CD4-positive, alpha-beta memory T cell (primary cell): ENCODE data around the gene SPSB2. TPM values are rescaled to one million over a fixed set of nuclear protein-coding genes. Genes with fewer than 3 reads are reported as not detected.

ENCODE experiments used
- CTCF ChIA-PET: fragments of 350-600 bp; sonication (Branson Sonifier 250); formaldehyde crosslinking; loops from one replicate; lab custom pipeline; 2021; ENCODE audit warnings: inconsistent platforms; ENCODE audit not compliant: partially characterized antibody; lab: Charles Lee
- POLR2A ChIA-PET: fragments of 350-600 bp; sonication (Branson Sonifier 250); formaldehyde crosslinking; loops from one replicate; lab custom pipeline; 2021; ENCODE audit not compliant: partially characterized antibody; lab: Charles Lee
- DNase-seq, 5 donors: peaks; one replicate each; pipeline versions ENCODE4 v3.0.0 to v3.0.0-alpha.2; 2020 to 2022; ENCODE audit warnings: mixed read lengths in 1 of 5
- H3K27ac ChIP-seq: one replicate; pipeline ENCODE4 v1.7.0; 2013; ENCODE audit warnings: low read depth, low read length
- H3K27me3 ChIP-seq: 2 replicates; pipeline ENCODE4 v1.7.0; 2013; ENCODE audit warnings: mild to moderate bottlenecking, low read length, moderate library complexity; ENCODE audit not compliant: insufficient read depth
- H3K36me3 ChIP-seq: 2 replicates; pipeline ENCODE4 v1.7.0; 2013; ENCODE audit warnings: mild to moderate bottlenecking, low read length, moderate library complexity; ENCODE audit not compliant: insufficient read depth
- H3K4me1 ChIP-seq: 2 replicates; pipeline ENCODE4 v1.7.0; 2013; ENCODE audit warnings: mild to moderate bottlenecking, low read length, moderate library complexity; ENCODE audit not compliant: insufficient read depth
- H3K4me3 ChIP-seq, 2 donors: one replicate each; pipeline ENCODE4 v1.7.0; 2013; ENCODE audit warnings: low read length in 2 of 2, mild to moderate bottlenecking in 1 of 2
- H3K9me3 ChIP-seq, 2 donors: one replicate each; pipeline ENCODE4 v1.7.0; 2013; ENCODE audit warnings: low read length in 2 of 2, control low read depth in 1 of 2; ENCODE audit not compliant: control insufficient read depth in 1 of 2
- H3K27ac Mint-ChIP-seq, 7 donors: one replicate each; pipeline ENCODE4 v1.8.0; 2020 to 2021; ENCODE audit warnings: mixed read lengths in 7 of 7, mild to moderate bottlenecking in 6 of 7, inconsistent platforms in 3 of 7, moderate library complexity in 3 of 7
- H3K27me3 Mint-ChIP-seq, 2 donors: one replicate each; pipeline ENCODE4 v1.8.0; 2020 to 2021; ENCODE audit warnings: mixed read lengths in 2 of 2
- H3K36me3 Mint-ChIP-seq, 2 donors: one replicate each; pipeline ENCODE4 v1.8.0; 2020 to 2021; ENCODE audit warnings: mixed read lengths in 2 of 2, inconsistent platforms in 1 of 2, mild to moderate bottlenecking in 1 of 2
- H3K4me1 Mint-ChIP-seq, 4 donors: one replicate each; pipeline ENCODE4 v1.8.0; 2020 to 2021; ENCODE audit warnings: mixed read lengths in 4 of 4, mild to moderate bottlenecking in 1 of 4
- H3K4me3 Mint-ChIP-seq, 8 donors: one replicate each; pipeline ENCODE4 v1.8.0; 2020 to 2021; ENCODE audit warnings: mixed read lengths in 8 of 8, mild to moderate bottlenecking in 7 of 8, moderate library complexity in 6 of 8, inconsistent platforms in 3 of 8
- H3K9me3 Mint-ChIP-seq, 8 donors: one replicate each; pipeline ENCODE4 v1.8.0; 2020 to 2021; ENCODE audit warnings: mixed read lengths in 8 of 8, mild to moderate bottlenecking in 5 of 8, inconsistent platforms in 3 of 8, moderate library complexity in 1 of 8
- intact Hi-C: fragments of 100-400 bp; cut with micrococcal nuclease; formaldehyde crosslinking; loops from one replicate; pipeline ENCODE4 v1.15.1; 2023
- polyA plus RNA-seq, 2 donors: library from polyadenylated mRNA; unstranded; fragments of 300-500 nt; fragmentation: Illumina TruSeq; gene quantifications; one replicate each; pipeline ENCODE4 v1.2.3, GENCODE V29; 2021
- total RNA-seq, 2 experiments: library from RNA; stranded (reverse); gene quantifications; one replicate each; pipeline ENCODE4 v1.2.3, GENCODE V29; 2021

SPSB2 gene
- total and polyA plus RNA-seq, 4 experiments from 2014 or later, result 16.6 to 25.5 (median 20.8) TPM

DNA sequence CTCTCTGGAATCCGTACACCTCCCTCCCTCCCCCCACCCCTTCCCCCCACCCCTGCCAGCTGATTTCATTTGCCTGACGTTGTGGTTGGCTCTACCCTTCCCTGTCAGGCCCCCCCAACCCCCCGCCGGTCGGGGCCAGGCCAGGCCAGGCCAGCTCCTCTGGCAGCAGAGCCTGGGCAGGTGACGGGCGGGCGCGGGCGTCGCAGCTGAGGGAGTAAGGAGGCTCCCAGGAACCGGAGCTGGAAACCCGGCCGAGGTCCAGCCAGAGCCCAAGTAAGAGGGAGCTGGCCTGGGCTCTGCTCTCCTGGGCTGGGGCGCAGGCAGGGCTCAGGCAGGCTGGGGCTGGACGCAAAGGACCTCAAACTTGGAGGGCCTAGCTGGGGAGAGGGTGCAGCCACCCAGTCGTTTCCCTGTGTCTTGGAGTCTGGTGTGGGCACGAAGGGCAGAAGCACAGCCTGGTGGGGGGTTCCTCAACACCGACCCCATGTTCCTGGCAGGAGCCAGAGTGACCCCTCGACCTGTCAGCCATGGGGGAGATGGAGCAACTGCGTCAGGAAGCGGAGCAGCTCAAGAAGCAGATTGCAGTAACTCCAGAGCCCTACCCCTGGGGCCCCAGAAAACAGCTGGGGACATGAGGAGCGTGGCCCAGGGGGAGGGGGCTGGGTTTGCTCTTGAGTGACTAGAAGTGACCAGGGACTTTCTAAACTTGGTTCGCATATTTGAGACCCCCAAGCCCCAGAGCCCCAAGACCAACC lies 32.2 kb downstream of the SPSB2 start, which contains the start of gene GNB3:
TSS of gene GNB3 (plus strand) at position 165 of the 755 bp plus-strand sequence. CDS start at position 528, 363 bp downstream.
- POLR2A ChIA-PET, result interaction anchor here (1.5 to 2.4 kb wide), 2 partner anchors 10 to 12 kb away, joined by 4 to 10 read pairs; partner anchors contain the start of genes CDCA3 and P3H3
- no peaks in the 10 kb centered on the region for H3K36me3 Mint-ChIP-seq
- CTCF ChIA-PET, result interaction anchor here (2.9 to 4.4 kb wide), 2 partner anchors 16 to 88 kb away, joined by 11 to 12 read pairs; partner anchors contain the start of gene MLF2
- no peaks in the 10 kb centered on the region for H3K9me3 ChIP-seq
- no peak within 1 kb of the TSS for H3K27ac ChIP-seq
- intact Hi-C loops, result no loop called here
- H3K4me1 ChIP-seq, result peaks cover 3% of the 10 kb centered on the region
- H3K9me3 Mint-ChIP-seq, result no peaks in the 10 kb centered on the region
- H3K4me3 Mint-ChIP-seq, result no peak within 1 kb of the TSS
- H3K27me3 Mint-ChIP-seq, result no peaks in the 10 kb centered on the region
- H3K4me3 ChIP-seq, result no peak within 1 kb of the TSS
- no peak within 1 kb of the TSS for H3K27ac Mint-ChIP-seq
- H3K36me3 ChIP-seq, result no peaks in the 10 kb centered on the region
- H3K27me3 ChIP-seq, result no peaks in the 10 kb centered on the region
- H3K4me1 Mint-ChIP-seq, result no peaks in the 10 kb centered on the region
- peak in 1 of 5 donors; percentile 10 for DNase-seq

DNA sequence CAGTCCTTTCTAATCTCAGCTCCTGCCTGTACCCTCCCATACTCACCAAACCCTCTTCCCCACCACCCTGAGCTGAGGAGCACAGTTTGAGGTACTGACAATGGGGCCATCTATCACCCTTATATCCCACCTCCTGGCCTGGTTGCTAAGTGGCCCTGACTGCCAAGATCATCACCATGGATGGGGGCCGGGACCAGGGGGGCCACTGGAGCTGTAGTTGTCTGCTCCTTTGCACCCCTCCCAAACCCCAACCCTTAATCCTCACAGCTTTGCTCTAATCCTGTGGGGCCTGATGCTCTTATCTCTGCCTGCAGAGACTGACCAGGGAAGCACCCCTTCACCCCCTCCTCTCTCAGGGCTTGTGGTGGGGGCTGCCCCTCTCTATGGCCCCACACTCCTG lies 32.8 kb downstream of the SPSB2 start:
- H3K9me3 Mint-ChIP-seq, result no peaks in the 10 kb centered on the region

DNA sequence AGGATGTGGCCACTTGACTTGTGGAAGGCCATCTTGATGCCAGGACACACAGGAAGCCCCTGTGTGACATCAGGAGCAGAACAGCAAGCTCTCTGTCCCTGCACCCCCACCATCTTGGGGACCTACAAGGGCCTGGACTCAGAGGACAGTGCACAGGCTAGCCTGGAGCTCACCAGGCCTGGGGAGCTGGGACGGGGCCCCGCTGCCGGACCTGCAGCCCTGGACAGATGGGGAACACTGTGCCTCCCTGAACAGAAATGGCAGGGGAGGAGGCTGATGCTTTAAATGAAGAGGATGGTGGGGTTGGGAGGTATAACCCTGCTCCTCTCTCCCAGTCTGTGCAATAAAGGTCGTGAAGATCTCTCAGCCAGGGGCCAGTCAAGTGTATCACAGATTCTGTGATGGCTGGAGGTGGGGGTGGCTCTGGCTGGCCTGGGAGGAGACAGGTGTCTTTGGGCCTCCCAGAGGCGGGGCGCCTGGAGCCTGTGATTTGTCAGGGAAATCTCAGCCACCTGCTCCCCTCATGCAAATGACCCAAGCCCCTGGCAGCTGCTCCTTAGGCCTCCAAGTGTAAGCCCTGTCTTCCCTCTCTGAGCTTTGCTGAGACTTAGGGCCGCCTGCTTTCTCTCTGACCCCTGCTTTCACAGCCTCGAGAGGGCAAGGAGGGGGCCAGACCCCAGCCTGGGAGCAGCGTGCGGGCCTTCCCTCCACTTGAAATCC lies 33.5 kb downstream of the SPSB2 start:
- no peaks in the 10 kb centered on the region for H3K36me3 Mint-ChIP-seq
- intact Hi-C loops, result no loop called here
- CTCF ChIA-PET, result interaction anchor here (0.8 to 4.4 kb wide), 7 partner anchors 10 to 243 kb away, joined by 3 to 12 read pairs (median 6); partner anchors contain the start of genes CDCA3 and MLF2
- no peaks in the 10 kb centered on the region for H3K27me3 Mint-ChIP-seq
- Histone ChIP-seq H3K9me3 (no peaks in the 10 kb centered on the region), H3K4me1 (peaks cover 7% of the 10 kb centered on the region), H3K36me3 (no peaks in the 10 kb centered on the region), H3K27ac (no peak overlapping the region), H3K27me3 (no peaks in the 10 kb centered on the region), H3K4me3 (no peak overlapping the region)
- no peaks in the 10 kb centered on the region for H3K9me3 Mint-ChIP-seq
- DNase-seq, result peak in 1 of 5 donors; percentile 9
- POLR2A ChIA-PET, result interaction anchor here (0.6 to 2.4 kb wide), 3 partner anchors 11 to 28 kb away, joined by 3 to 10 read pairs (median 3); partner anchors contain the start of genes P3H3 and TPI1
- peaks cover 0 to 5% (median 2%) of the 10 kb centered on the region in 4 donors for H3K4me1 Mint-ChIP-seq
- H3K4me3 Mint-ChIP-seq, result no peak overlapping the region
- no peak overlapping the region for H3K27ac Mint-ChIP-seq

More for the DNA sequence above, 32.8 kb downstream of the SPSB2 start:
- H3K27ac ChIP-seq, result no peak overlapping the region
- no peaks in the 10 kb centered on the region for H3K27me3 ChIP-seq
- ChIA-PET CTCF (interaction anchor here (1.5 to 4.4 kb wide), 3 partner anchors 15 to 88 kb away, joined by 3 to 12 read pairs (median 11); partner anchors contain the start of gene MLF2), POLR2A (interaction anchor here (1.4 to 2.4 kb wide), 2 partner anchors 11 to 27 kb away, joined by 3 to 10 read pairs; partner anchors contain the start of genes P3H3 and TPI1)
- peak in 1 of 5 donors; percentile 9 for DNase-seq
- no peak overlapping the region for H3K4me3 Mint-ChIP-seq
- H3K4me1 ChIP-seq, result peaks cover 7% of the 10 kb centered on the region
- peaks cover 0 to 4% (median 2%) of the 10 kb centered on the region in 4 donors for H3K4me1 Mint-ChIP-seq
- no peaks in the 10 kb centered on the region for H3K36me3 ChIP-seq
- intact Hi-C loops, result no loop called here
- no peaks in the 10 kb centered on the region for H3K36me3 Mint-ChIP-seq
- H3K4me3 ChIP-seq, result no peak overlapping the region
- H3K9me3 ChIP-seq, result no peaks in the 10 kb centered on the region
- H3K27me3 Mint-ChIP-seq, result no peaks in the 10 kb centered on the region
- no peak overlapping the region for H3K27ac Mint-ChIP-seq

DNA sequence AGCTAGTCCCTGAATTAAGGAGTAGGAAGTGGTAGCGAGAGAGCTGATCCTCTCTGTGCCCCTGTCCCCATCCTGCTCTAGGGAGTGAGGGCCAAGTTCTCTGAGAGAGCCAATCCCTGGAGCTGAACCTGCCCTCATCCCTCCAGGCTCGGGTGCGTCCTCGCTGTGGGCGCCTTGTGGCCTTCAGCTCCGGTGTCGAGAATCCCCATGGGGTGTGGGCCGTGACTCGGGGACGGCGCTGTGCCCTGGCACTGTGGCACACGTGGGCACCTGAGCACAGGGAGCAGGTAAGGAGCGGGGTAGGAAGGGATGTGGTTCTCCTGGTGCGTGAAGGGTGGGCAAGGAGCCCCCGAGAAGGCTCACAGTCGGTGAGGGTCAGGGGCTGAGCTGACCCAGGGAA lies 34.2 kb downstream of the SPSB2 start:
- Mint-ChIP-seq H3K27me3 (peaks cover 0 to 1% of the 10 kb centered on the region in 2 donors), H3K36me3 (no peaks in the 10 kb centered on the region), H3K9me3 (no peaks in the 10 kb centered on the region), H3K4me3 (no peak overlapping the region), H3K27ac (no peak overlapping the region), H3K4me1 (peaks cover 0 to 5% (median 2%) of the 10 kb centered on the region in 4 donors)
- peaks cover 7% of the 10 kb centered on the region for H3K4me1 ChIP-seq
- no peaks in the 10 kb centered on the region for H3K9me3 ChIP-seq
- H3K4me3 ChIP-seq, result no peak overlapping the region
- CTCF ChIA-PET, result interaction anchor here (0.8 to 2.9 kb wide), 6 partner anchors 9 to 243 kb away, joined by 3 to 11 read pairs (median 4); partner anchors contain the start of genes CDCA3 and MLF2
- H3K27ac ChIP-seq, result no peak overlapping the region
- DNase-seq, result peak in 1 of 5 donors; percentile 31
- no peaks in the 10 kb centered on the region for H3K36me3 ChIP-seq
- POLR2A ChIA-PET, result interaction anchor here (1.4 to 2.4 kb wide), 2 partner anchors 10 to 28 kb away, joined by 3 to 10 read pairs; partner anchors contain the start of genes P3H3 and TPI1
- intact Hi-C loops, result no loop called here
- no peaks in the 10 kb centered on the region for H3K27me3 ChIP-seq

DNA sequence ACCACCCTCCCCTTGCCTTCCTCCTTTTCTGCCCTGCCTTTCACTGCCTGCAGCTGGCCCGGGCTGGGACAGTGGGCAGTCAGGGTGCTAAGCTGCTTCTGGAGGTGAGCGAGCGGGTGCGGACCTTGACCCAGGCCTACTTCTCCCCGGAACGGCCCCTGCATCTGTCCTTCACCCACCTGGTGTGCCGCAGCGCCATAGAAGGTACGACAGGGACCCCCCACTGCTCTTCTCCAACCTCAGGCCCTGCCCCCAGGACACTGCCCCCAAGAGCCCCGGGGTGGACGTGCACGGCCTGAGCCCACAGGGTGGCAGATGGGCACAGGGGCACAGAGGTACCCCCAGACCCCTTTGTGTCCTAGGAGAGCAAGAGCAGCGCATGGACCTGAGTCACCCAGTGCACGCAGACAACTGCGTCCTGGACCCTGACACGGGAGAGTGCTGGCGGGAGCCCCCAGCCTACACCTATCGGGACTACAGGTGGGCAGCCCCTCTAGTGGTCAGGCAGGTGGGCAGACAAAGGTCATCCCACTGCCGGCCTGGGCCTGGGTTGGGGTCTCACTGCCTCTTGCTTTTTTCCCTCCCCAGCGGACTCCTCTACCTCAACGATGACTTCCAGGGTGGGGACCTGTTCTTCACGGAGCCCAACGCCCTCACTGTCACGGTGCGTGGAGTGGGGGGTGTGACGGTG lies 35.6 kb downstream of the SPSB2 start:
- CTCF ChIA-PET, result interaction anchor here (0.9 to 18.9 kb wide), 6 partner anchors 9 to 222 kb away, joined by 4 to 303 read pairs (median 46); partner anchors contain the start of genes CD4, CDCA3, GPR162 and LAG3
- H3K27ac ChIP-seq, result no peak overlapping the region
- H3K4me3 Mint-ChIP-seq, result no peak overlapping the region
- POLR2A ChIA-PET, result interaction anchor here (1.7 to 2.0 kb wide), 2 partner anchors 14 to 53 kb away, joined by 3 to 9 read pairs; partner anchors contain the start of genes CDCA3 and USP5
- DNase-seq, result peak in 1 of 5 donors; percentile 34
- H3K4me3 ChIP-seq, result no peak overlapping the region
- H3K36me3 ChIP-seq, result no peaks in the 10 kb centered on the region
- no peaks in the 10 kb centered on the region for H3K9me3 ChIP-seq
- peaks cover 0 to 5% (median 2%) of the 10 kb centered on the region in 4 donors for H3K4me1 Mint-ChIP-seq
- H3K9me3 Mint-ChIP-seq, result no peaks in the 10 kb centered on the region
- H3K36me3 Mint-ChIP-seq, result no peaks in the 10 kb centered on the region
- intact Hi-C loops, result no loop called here
- H3K27me3 Mint-ChIP-seq, result peaks cover 0 to 1% of the 10 kb centered on the region in 2 donors
- no peak overlapping the region for H3K27ac Mint-ChIP-seq
- H3K4me1 ChIP-seq, result peaks cover 7% of the 10 kb centered on the region
- H3K27me3 ChIP-seq, result no peaks in the 10 kb centered on the region

DNA sequence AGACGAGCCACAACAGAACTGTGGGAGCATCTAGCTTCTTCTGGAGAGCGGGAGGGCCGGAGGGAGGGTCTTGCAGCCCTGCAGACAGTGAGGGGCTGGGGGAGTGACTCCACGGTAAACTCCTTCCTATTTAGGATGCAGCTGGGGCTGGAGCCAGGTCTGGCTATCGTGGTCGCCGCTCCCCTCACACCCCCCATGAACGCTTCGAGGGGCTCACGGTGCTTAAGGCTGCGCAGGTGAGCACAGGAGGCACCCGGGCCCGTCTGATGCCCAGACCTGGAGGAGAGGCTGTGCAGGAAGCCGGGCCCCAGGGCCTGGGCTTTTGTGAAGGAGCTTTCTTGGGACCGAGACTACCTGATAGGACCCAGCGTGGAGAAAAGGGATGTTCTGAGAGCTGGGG lies 36.3 kb downstream of the SPSB2 start:
- DNase-seq, result no peak
- ChIA-PET CTCF (interaction anchor here (0.9 to 18.9 kb wide), 15 partner anchors 10 to 234 kb away, joined by 3 to 303 read pairs (median 5); partner anchors contain the start of genes CD4, CDCA3, GPR162 and LAG3), POLR2A (interaction anchor here (1.7 to 3.1 kb wide), 3 partner anchors 15 to 84 kb away, joined by 3 to 20 read pairs (median 9); partner anchors contain the start of genes CDCA3, MLF2 and USP5)
- no peak overlapping the region for H3K27ac ChIP-seq
- no peaks in the 10 kb centered on the region for H3K36me3 ChIP-seq
- Mint-ChIP-seq H3K4me3 (no peak overlapping the region), H3K9me3 (no peaks in the 10 kb centered on the region), H3K27ac (no peak overlapping the region), H3K4me1 (peaks cover 0 to 5% (median 2%) of the 10 kb centered on the region in 4 donors), H3K36me3 (no peaks in the 10 kb centered on the region), H3K27me3 (peaks cover 0 to 1% of the 10 kb centered on the region in 2 donors)
- no peaks in the 10 kb centered on the region for H3K27me3 ChIP-seq
- H3K4me1 ChIP-seq, result peaks cover 7% of the 10 kb centered on the region
- no peak overlapping the region for H3K4me3 ChIP-seq
- intact Hi-C loops, result no loop called here
- no peaks in the 10 kb centered on the region for H3K9me3 ChIP-seq
